GM21576 (cell line): Measurements from ENCODE around the gene PIK3R2.
"Not testable (repeated sequence)": the region's sequence is repeated elsewhere in the genome, so short reads cannot be mapped to it uniquely, and the experiment has no call there.

Source experiments
- ATAC-seq: cut with Tn5 transposase; IDR thresholded peaks from one replicate; pipeline ENCODE4 v1.9.1; 2021; ENCODE audit warnings: mild to moderate bottlenecking, moderate library complexity; ENCODE audit not compliant: unreplicated experiment

PIK3R2 gene

DNA sequence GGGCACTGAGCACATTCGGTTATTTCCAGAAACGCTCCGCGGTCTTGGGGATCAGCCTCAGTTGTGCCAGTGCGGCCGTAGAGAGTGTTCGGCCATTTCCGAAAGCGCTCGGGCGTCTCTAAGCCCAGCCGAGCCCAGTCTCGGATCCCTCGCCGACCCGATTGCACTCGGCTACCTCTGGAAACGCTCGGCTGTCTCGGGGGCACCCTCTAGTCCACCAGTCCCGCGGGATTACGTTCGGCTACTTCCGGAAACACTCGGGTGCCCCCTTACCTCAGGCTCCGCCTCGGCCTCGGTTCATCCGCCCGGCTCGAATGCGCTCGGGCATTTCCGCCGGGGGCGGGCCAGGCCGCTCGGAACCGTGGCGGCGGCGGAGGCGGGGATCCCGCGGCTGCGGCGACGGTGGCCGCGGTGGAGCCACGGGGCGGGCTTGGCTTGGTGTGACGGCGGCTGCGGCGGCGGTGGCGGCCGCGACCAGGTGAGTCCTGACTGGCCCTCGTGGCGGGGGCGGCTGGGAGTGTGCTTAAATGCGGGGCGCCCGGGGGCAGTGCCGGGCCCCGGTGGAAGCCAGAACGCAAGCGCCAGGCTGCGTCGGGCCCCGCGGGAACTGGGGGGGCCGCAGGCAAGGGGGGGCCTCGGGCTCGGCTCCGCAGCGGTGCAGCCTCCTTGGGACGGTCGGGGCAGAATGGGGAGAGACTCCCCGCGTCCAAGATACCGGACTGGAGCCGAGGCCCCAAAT, at the start of gene PIK3R2:
TSS of gene PIK3R2 (plus strand) at position 347 of the 739 bp plus-strand sequence. CDS start 2,717 bp downstream, outside the sequence.
- peak; percentile 61 for ATAC-seq

GRCh38 chr19:18104793-18105131, 48.2 kb upstream of the PIK3R2 start:
- ATAC-seq: no peak

GRCh38 chr19:18105259-18105658, 47.7 kb upstream of the PIK3R2 start:
- not testable (repeated sequence) for ATAC-seq

DNA sequence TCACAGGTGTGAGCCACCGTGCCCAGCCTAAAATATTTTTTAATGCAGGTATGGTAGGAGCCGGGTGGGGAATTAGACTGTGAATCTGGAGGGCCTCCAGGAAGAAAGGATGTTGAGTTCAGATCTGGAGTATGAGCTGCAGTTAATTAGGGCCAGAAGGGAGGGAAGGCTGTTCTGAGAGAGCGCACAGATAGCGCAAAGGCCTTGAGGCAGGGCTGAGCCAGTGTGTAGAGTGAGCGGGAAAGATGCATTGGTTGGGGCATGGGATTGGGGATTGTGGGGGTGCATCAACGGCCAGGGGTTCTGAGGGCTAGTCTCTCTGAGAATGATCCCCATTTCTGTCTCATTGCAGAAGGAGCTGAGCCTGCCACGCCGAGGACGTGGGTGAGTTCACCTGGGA, 45.7 kb upstream of the PIK3R2 start:
- ATAC-seq: no peak

GRCh38 chr19:18108897-18109296, 44.1 kb upstream of the PIK3R2 start:
- ATAC-seq: no peak

DNA sequence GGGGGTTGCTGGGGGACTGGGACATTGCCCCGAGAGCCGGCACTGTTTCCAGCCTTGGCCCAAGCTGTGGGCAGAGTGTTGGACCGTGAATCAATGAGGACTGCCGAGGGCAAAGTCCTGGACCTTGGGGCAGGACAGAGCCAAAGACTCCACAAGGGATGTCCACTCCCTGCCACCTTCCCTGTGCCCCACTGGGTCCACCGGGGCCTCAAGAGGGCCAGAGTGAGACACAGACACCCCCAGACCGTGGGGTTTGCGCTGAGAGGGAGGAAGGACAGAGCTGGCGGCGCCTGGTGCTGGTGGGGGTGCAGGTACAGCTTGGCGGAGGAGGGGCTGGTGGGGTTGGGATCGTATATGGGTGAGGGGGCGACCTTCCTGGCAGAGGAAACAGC, 43.6 kb upstream of the PIK3R2 start:
- ATAC-seq: no peak

DNA sequence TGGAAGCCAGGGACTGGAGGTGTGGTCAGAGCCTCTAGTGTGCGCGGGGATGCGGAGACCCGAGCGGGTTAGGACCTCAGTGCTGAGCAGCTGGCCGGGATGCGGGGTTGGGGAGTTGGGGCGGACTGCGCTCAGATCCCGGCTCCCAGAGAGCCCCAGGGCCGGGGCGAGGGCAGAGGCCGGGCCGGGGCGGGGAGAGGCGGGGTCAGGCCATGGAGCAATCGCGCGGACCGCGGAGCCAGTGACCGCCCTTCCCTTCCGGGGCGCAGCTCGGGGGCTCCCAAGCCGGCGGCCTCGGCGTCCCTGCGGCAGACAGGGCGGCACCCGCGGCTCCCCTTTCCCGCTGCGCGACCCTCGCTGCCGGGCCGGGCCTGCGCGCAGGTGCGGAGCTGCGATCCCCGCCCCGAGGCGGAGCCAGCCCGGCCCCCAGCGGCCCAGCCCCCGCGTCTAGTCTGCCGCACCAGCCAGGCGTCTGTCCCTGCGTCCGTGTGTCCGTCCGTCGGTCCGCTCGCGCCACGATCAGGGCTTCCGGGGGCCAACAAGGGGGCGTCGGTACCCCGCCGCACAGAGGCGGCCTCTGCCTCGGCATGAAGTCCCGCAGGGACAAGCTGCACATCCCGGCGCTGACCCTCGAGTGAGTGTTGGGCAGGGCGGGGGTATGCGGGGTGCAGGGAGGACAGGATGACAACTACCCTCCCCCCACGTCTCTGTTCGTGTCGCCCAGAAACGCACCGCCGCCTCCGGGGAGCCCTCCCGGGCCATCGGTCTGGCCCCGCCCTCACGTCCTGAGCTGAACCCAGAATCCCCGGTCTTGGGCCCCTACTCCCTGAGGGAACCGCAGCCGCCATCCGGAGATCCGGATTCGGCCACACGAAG, 43.0 kb upstream of the PIK3R2 start:
- ATAC-seq: no peak

DNA sequence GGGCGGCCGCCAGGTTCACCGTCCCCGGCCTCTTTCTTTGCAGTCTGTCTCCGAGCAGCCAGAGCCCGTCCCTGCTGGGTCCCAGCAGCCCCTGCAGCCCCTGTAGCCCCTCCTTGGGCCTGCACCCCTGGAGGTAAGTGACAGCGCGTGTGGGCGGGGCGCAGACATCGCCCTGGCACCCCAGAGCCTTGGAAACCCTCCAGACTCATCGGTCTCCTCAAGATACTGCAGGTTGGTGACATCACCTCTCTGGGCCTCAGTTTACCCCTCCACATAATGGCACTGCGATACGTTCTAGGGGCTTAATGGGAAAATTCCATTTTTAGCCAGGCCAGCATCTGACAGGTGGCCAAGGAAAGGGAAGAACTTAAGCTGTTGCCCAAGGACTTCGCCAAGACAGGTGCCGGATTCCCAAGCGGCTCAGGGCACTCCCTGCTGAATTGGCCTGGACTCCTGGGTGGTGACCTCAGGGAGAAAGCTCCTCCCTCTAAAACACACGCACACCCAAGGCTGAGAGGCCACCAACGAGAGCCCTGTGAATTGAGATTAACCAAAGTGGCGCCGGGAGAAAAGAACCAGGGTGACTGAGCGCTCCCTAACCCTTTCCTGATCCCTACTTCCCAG, 42.2 kb upstream of the PIK3R2 start:
- ATAC-seq: no peak

GRCh38 chr19:18112989-18113478, 39.9 kb upstream of the PIK3R2 start:
- peak; percentile 33 for ATAC-seq

DNA sequence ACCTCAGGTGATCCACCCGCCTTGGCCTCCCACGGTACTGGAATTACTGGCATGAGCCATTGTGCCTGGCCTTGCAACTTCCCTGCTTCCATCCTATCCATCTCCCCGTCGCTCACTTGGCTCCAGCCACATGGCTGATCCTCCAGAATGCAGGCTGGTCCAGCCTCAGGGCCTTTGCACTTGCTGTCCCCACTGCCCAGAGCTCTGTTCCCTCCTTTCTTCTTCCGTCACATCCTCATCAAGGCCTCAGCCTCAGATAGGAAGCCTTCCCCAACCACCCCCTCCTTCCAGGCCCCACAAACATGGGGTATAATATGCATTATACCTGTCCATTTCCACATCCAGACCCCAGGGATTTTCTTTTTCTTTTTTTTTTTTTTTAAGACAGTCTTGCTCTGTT, 39.1 kb upstream of the PIK3R2 start:
- no peak for ATAC-seq

DNA sequence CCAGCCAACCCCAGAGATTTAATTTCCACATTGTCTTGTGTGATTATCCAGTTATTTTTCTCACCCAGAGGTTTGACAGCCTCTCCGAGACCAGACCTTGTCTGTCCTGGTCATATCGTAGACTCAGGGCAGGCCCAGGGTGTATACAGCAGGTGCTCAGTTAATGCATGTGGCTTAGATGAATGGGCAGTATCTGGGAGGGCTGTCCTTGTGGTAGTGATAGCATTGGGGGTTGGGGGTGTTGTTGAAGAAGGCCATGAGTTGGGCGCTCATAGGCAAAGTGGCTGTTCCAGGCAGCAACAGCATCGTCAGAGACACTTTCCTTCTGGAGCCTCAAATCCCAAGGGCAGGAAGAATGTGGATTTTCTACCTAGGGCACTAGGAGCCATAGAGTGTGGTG, 38.5 kb upstream of the PIK3R2 start:
- ATAC-seq: no peak

GRCh38 chr19:18117364-18117691, 35.6 kb upstream of the PIK3R2 start:
- ATAC-seq: no peak

DNA sequence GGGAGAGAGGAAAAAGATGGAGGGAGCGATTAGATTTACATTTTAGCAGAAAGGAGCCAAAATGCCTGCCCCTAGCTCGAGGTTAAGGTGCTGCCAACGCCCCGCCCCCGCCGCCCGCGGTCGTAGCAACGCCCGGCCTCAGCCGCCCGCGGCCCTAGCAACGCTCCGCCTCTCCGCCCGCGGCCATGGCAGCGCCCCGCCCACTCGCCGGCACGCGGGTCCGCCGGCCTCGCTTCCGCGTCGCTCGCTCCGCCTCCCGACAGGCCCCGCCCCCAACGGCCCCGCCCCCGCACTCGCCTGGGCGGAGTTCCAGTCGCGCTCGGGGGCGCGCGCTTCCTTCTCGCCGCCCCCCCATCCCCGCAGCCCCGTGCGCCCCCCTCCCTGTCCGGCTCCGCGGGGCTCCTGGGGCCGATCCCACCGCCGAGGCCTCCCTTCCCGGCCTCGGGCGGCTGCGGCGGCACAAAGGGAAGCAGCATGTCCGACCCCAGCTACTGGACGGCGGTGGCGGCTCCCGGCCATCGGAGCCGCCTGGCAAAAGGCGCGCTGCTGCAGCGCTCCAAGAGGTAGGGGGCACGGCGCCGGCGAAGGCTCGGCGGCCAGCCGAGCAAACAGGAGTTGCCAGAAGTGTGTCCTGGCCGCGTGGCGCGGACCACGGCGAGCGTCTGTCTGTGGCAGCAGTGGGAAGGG, 35.1 kb upstream of the PIK3R2 start:
- peak; percentile 54 for ATAC-seq

GRCh38 chr19:18118420-18119012, 34.4 kb upstream of the PIK3R2 start:
- ATAC-seq: no peak

DNA sequence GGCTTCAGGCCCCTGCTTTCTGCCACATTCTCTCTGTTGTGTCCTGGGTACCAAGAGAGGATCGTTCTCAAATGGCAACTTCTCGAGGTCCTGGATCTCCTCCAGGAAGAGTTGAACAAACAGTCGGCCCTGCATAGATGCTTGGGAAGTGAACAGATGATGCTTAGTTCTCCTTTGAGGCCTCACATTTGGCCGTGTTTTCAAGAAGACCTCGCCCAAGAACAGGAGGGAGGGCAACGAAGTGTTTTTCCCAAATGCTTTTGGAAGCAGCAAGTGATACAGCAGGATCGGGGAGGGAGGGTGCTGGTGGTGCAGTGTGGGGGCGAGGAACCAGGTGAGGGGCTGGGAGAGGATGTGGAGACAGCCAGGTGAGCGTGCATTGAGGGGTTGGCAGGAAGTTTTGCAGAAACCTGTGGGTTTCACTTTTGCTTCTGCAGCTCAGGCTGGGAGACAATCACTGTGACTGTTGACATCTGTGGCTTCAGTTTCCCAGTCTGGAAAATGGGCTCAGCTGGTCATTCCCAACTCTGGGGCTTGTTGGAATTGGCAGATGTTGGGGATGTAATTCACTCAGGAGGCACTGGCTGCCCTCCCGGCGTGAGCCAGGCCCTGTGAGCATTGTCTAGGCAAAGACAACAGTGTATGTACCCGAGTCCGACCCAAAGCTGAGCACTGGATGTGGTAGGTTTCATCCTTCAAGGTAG, 33.8 kb upstream of the PIK3R2 start:
- ATAC-seq: no peak

GRCh38 chr19:18119717-18120105, 33.3 kb upstream of the PIK3R2 start:
- no peak for ATAC-seq

- no peak for ATAC-seq
These were observed 32.8 kb upstream of the PIK3R2 start for GRCh38 chr19:18120127-18120526.

- no peak for ATAC-seq
These were observed 31.8 kb upstream of the PIK3R2 start for GRCh38 chr19:18121166-18121565.

DNA sequence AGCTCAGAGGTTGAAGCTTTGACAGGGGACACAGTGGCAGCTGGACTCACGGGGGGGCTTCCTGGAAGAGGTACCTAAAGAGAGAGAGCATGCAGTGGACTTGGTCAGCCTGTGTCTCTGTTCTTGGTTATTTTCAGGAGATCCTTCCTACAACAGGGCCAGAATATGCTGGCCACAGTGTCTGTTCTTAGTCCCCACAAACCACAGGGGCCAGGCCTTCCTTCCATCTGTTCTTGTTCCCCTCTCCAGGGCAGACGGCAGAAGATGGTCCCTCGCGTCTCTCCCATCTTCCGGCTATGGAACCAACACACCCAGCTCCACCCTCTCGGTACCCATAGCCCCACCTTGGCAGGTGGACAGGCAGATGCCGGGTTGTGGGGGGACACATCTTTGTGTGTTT, 30.5 kb upstream of the PIK3R2 start:
- no peak for ATAC-seq
